ENCODE results near the gene DCLRE1B.

Gene DCLRE1B

DNA sequence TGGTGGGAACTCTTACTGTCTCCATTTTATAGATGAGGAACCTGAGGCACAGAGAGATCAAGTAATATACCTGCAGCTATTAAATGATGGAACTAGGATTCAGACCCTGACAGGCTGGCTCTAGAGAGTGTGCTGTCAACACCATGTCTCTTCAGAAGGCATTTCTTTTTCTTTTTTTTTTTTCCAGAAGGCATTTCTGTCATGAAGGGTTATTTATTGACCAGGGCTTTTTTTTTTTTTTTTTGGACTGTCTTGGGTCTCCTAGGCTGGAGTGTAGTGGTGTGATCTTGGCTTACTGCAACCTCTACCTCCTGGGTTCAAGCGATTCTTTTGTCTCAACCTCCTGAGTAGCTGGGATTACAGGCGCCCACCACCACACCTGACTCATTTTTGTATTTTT lies 46.6 kb downstream of the DCLRE1B start:
- no peak overlapping the region for H3K4me3 ChIP-seq (ENCODE audit: low read depth, low read length)
- in situ Hi-C loops (cut with HindIII; ENCODE audit: low sequenced_read_pairs): no loop called here
- no peak for DNase-seq (ENCODE audit: low read depth, low spot score)
- no peak for TF ChIP-seq CTCF (IDR thresholded peaks at IDR 0.05; ENCODE audit: low read depth, low read length)

DNA sequence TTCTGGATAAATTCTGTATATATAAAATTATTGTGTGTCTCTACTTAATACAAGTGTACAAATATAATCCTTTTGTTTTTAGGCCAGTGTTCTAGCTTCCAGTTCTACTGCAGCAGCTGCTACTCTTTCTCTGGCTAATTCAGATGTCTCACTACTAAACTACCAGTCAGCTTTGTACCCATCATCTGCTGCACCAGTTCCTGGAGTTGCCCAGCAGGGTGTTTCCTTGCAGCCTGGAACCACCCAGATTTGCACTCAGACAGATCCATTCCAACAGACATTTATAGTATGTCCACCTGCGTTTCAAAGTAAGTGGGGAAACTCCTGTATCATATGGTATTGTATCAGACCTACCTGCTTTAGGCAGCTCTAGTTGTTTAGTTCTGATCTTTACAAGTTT lies 52.9 kb downstream of the DCLRE1B start:
- no peak for TF ChIP-seq CTCF (IDR thresholded peaks at IDR 0.05; ENCODE audit: low read depth, low read length)
- DNase-seq (ENCODE audit: low read depth, low spot score): no peak
- in situ Hi-C loops (cut with HindIII; ENCODE audit: low sequenced_read_pairs): no loop called here
- no peak overlapping the region for H3K4me3 ChIP-seq (ENCODE audit: low read depth, low read length)

DNA sequence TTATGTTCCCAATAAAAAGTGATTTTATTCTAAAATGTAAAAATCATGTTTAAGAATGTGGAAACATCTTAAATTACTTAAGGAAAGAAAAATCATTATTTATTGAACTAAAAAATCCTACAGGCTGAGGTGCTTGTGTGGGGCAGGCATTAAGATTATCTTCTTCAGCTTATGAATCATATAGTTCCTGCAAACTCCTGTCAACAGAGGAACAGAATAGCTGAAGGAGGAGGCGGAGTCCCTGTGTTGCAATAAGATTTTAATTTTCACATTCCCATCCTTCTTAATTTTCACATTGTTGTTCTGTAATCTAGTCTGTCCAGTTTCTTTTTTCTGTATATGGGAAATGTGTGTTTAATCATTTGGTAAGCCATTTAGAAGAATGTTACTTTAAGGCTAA lies 53.6 kb downstream of the DCLRE1B start:
- in situ Hi-C loops (cut with HindIII; ENCODE audit: low sequenced_read_pairs): no loop called here
- no peak overlapping the region for H3K4me3 ChIP-seq (ENCODE audit: low read depth, low read length)
- no peak for DNase-seq (ENCODE audit: low read depth, low spot score)
- TF ChIP-seq CTCF (IDR thresholded peaks at IDR 0.05; ENCODE audit: low read depth, low read length): no peak

GRCh38 chr1:113963281-113963906 lies 58.3 kb downstream of the DCLRE1B start:
- in situ Hi-C loops (cut with HindIII; ENCODE audit: low sequenced_read_pairs): no loop called here
- no peak for DNase-seq (ENCODE audit: low read depth, low spot score)
- peak; percentile 18 for TF ChIP-seq CTCF (IDR thresholded peaks at IDR 0.05; ENCODE audit: low read depth, low read length)
- H3K4me3 ChIP-seq (ENCODE audit: low read depth, low read length): no peak overlapping the region
